Measurements from ENCODE around the gene GATA5.

- TF ChIP-seq CTCF (IDR thresholded peaks at IDR 0.05 in 4 of 5, conservative IDR thresholded peaks at IDR 0.05 in 1 of 5) (no peak), POLR2A (IDR thresholded peaks at IDR 0.05) (no peak)
Observed at GRCh38 chr20:62488470-62488869, 12.7 kb upstream of the GATA5 start.

All from gastrocnemius medialis (tissue), 4 donors.